Keratinocyte (primary cell): ENCODE data around the gene CRIM1. TPM values are rescaled to one million over a fixed set of nuclear protein-coding genes. Genes with fewer than 3 reads are reported as not detected.

Experiments
- DNase-seq: peaks from one replicate; pipeline ENCODE4 v3.0.0-alpha.2; 2011; ENCODE audit warnings: low read depth, missing footprints, low spot score
- FAIRE-seq: peaks from 2 replicates; lab custom pipeline; 2011; peaks lifted over from hg19 to GRCh38; lab: Jason Lieb, UNC
- H2AFZ ChIP-seq: 2 replicates; pipeline ENCODE4 v1.6.0; 2012; ENCODE audit warnings: low read length, control low read depth, inconsistent platforms; ENCODE audit not compliant: control insufficient read depth
- H3K27ac ChIP-seq: 2 replicates; pipeline ENCODE4 v1.5.1; 2011; ENCODE audit warnings: low read length; ENCODE audit not compliant: control insufficient read depth, insufficient read depth
- H3K27me3 ChIP-seq: 3 replicates; pipeline ENCODE4 v1.6.0; 2011; ENCODE audit warnings: low read length; ENCODE audit not compliant: control insufficient read depth, insufficient read depth; ENCODE audit errors: extremely low read depth
- H3K36me3 ChIP-seq, 2 experiments: 2 replicates in 1 of 2; 3 replicates in 1 of 2; pipeline ENCODE4 v1.5.1; 2011; ENCODE audit warnings: low read length in 2 of 2, mild to moderate bottlenecking in 1 of 2; ENCODE audit not compliant: control insufficient read depth in 2 of 2, insufficient read depth in 2 of 2; ENCODE audit errors: extremely low read depth in 1 of 2
- H3K4me1 ChIP-seq: 3 replicates; pipeline ENCODE4 v1.5.1; 2011; ENCODE audit warnings: low read length; ENCODE audit not compliant: control insufficient read depth, insufficient read depth; ENCODE audit errors: extremely low read depth
- H3K4me2 ChIP-seq: 3 replicates; pipeline ENCODE4 v1.6.0; 2011; ENCODE audit warnings: low read depth, low read length; ENCODE audit not compliant: control insufficient read depth, insufficient read depth; ENCODE audit errors: extremely low read depth
- H3K4me3 ChIP-seq, 3 experiments: fragments of 200-600 bp in 1 of 3; sonication (generic) in 1 of 3; 2 replicates in 2 of 3; 3 replicates in 1 of 3; pipeline ENCODE4 v1.5.1; 2011 to 2016; ENCODE audit warnings: low read length in 3 of 3, mild to moderate bottlenecking in 3 of 3, control low read depth in 2 of 3, inconsistent platforms in 1 of 3, low read depth in 1 of 3, mixed read lengths in 1 of 3, mixed run types in 1 of 3, moderate library complexity in 1 of 3; ENCODE audit not compliant: control insufficient read depth in 2 of 3, insufficient read depth in 2 of 3; ENCODE audit errors: extremely low read depth in 1 of 3
- H3K79me2 ChIP-seq: 2 replicates; pipeline ENCODE4 v1.6.0; 2012; ENCODE audit warnings: low read length; ENCODE audit not compliant: control insufficient read depth, insufficient read depth
- H3K9ac ChIP-seq: 3 replicates; pipeline ENCODE4 v1.6.0; 2011; ENCODE audit warnings: low read length; ENCODE audit not compliant: control insufficient read depth, insufficient read depth; ENCODE audit errors: extremely low read depth
- H3K9me1 ChIP-seq: 3 replicates; pipeline ENCODE4 v1.6.0; 2011; ENCODE audit warnings: low read length; ENCODE audit not compliant: control insufficient read depth, insufficient read depth; ENCODE audit errors: extremely low read depth
- H3K9me3 ChIP-seq: 2 replicates; pipeline ENCODE4 v1.5.1; 2012; ENCODE audit warnings: low read depth, low read length; ENCODE audit not compliant: control insufficient read depth
- H4K20me1 ChIP-seq: 3 replicates; pipeline ENCODE4 v1.6.0; 2011; ENCODE audit warnings: low read length; ENCODE audit not compliant: control insufficient read depth, insufficient read depth; ENCODE audit errors: extremely low read depth
- EZH2 ChIP-seq: IDR thresholded peaks from one replicate; pipeline ENCODE4 v1.6.1; 2012; ENCODE audit warnings: inconsistent platforms, mild to moderate bottlenecking, low read length, moderate library complexity
- dilution Hi-C: fragments of 300-500 bp; cut with MboI; formaldehyde crosslinking; loops from one replicate; pipeline ENCODE4 v1.7.0; 2020; ENCODE audit warnings: low sequenced_read_pairs; ENCODE audit not compliant: extremely low pct_ligation_motif_present
- polyA plus RNA-seq, 5 experiments: library from polyadenylated mRNA; depleted of rRNA in 3 of 5; stranded (reverse) in 3 of 5; stranded (forward) in 1 of 5; unstranded in 1 of 5; fragments of >200 nt; gene quantifications; 1 replicate in 1 of 5; 2 replicates in 3 of 5; 3 replicates in 1 of 5; pipeline versions ENCODE4 v1.2.1 to v1.2.3, GENCODE V29; 2011 to 2012; ENCODE audit warnings: missing spikeins in 2 of 5, low read depth in 1 of 5, low replicate concordance in 1 of 5
- TF ChIP-seq, protein P1 (sequence below), 3 experiments: IDR thresholded peaks in 1 of 3; conservative IDR thresholded peaks in 1 of 3; optimal IDR thresholded peaks in 1 of 3; 2 replicates in 2 of 3; 3 replicates in 1 of 3; pipeline versions ENCODE3 to v1.5.1; 2011; ENCODE audit warnings: low read length in 3 of 3, mild to moderate bottlenecking in 3 of 3, moderate library complexity in 2 of 3, control low read depth in 1 of 3, inconsistent platforms in 1 of 3; ENCODE audit not compliant: insufficient read depth in 2 of 3; ENCODE audit errors: extremely low read depth in 1 of 3

CRIM1 gene
- polyA plus RNA-seq, 1 donor (not counting 4 experiments of a cell fraction or from before 2014, with no cell fraction given) = 98.3 TPM

DNA sequence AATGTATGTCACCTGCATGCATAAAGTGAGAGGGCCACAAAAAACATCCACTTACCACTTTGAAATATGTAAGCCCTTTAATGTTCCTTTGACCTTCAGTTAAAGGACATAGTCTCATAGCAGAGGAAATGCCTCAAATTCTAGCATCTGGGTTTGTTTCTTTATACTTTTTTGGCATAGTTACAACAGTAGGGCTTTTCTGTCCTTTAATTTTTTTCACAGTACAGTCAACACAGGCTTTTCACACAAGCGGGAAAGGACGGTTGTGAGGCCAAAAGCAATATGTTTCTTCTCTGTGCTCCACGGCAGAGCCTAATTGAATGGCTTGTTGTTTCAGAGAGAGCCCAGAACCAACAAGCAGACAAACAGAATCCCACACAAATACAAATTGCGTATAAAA is 57.6 kb downstream of the CRIM1 start:
- no peak for FAIRE-seq
- no peak for DNase-seq
- H4K20me1 ChIP-seq = no peaks in the 10 kb centered on the region
- H3K9me1 ChIP-seq = no peaks in the 10 kb centered on the region
- H3K79me2 ChIP-seq = peaks cover 94% of the 10 kb centered on the region
- no peaks in the 10 kb centered on the region for H3K4me1 ChIP-seq
- no peak overlapping the region for H3K4me3 ChIP-seq
- peaks cover 9 to 24% of the 10 kb centered on the region in 2 experiments for H3K36me3 ChIP-seq
- H3K27ac ChIP-seq = no peak overlapping the region
- dilution Hi-C loops = no loop called here
- H3K27me3 ChIP-seq = no peaks in the 10 kb centered on the region
- no peaks in the 10 kb centered on the region for H3K9me3 ChIP-seq
- H2AFZ ChIP-seq = no peak overlapping the region
- H3K9ac ChIP-seq = no peak overlapping the region
- TF ChIP-seq, protein P1, sequence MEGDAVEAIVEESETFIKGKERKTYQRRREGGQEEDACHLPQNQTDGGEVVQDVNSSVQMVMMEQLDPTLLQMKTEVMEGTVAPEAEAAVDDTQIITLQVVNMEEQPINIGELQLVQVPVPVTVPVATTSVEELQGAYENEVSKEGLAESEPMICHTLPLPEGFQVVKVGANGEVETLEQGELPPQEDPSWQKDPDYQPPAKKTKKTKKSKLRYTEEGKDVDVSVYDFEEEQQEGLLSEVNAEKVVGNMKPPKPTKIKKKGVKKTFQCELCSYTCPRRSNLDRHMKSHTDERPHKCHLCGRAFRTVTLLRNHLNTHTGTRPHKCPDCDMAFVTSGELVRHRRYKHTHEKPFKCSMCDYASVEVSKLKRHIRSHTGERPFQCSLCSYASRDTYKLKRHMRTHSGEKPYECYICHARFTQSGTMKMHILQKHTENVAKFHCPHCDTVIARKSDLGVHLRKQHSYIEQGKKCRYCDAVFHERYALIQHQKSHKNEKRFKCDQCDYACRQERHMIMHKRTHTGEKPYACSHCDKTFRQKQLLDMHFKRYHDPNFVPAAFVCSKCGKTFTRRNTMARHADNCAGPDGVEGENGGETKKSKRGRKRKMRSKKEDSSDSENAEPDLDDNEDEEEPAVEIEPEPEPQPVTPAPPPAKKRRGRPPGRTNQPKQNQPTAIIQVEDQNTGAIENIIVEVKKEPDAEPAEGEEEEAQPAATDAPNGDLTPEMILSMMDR (optimal IDR thresholded peaks at IDR 0.05 in 1 of 3, IDR thresholded peaks at IDR 0.05 in 1 of 3, conservative IDR thresholded peaks at IDR 0.05 in 1 of 3; ENCODE audit: extremely low read depth in 1 of 3, insufficient read depth in 2 of 3, low read length in 3 of 3) = no peak
- no peak for TF ChIP-seq EZH2
- no peak overlapping the region for H3K4me2 ChIP-seq

DNA sequence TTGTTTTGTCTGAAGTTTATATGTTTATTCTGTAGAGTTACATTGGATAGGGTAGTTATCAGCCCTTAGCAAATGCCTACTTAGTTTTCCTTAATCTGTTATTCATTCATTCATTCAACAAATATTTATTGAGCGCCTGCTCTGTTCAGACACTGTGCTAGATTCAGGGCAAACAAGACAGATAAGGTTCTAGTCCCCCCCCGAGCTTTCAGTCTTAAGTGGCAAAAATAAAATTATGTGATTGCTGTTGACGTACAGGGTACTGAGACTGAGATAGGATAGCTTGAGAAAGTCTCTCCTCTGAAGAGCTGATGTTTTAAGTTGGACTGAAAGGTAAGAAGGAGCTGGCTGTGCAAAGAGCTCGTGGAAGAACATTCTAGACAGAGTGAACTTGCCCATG is 58.7 kb downstream of the CRIM1 start:
- Histone ChIP-seq H4K20me1 (no peaks in the 10 kb centered on the region), H3K27me3 (no peaks in the 10 kb centered on the region), H3K9me3 (no peaks in the 10 kb centered on the region), H3K4me3 (no peak overlapping the region), H2AFZ (no peak overlapping the region), H3K4me1 (no peaks in the 10 kb centered on the region), H3K4me2 (no peak overlapping the region), H3K36me3 (peaks cover 5 to 20% of the 10 kb centered on the region in 2 experiments), H3K9ac (no peak overlapping the region), H3K79me2 (peaks cover 95% of the 10 kb centered on the region), H3K9me1 (no peaks in the 10 kb centered on the region), H3K27ac (no peak overlapping the region)
- DNase-seq = no peak
- no peak for FAIRE-seq
- TF ChIP-seq, protein P1 (optimal IDR thresholded peaks at IDR 0.05 in 1 of 3, IDR thresholded peaks at IDR 0.05 in 1 of 3, conservative IDR thresholded peaks at IDR 0.05 in 1 of 3; ENCODE audit: extremely low read depth in 1 of 3, insufficient read depth in 2 of 3, low read length in 3 of 3) = no peak
- TF ChIP-seq EZH2 = no peak
- dilution Hi-C loops = no loop called here
